ENCODE measurements around the gene CDCP2.

CDCP2 gene

GRCh38 chr1:54094001-54094729 is 58.6 kb downstream of the CDCP2 start:
- no peak for DNase-seq

GRCh38 chr1:54091666-54092065 is 61.1 kb downstream of the CDCP2 start:
- DNase-seq: no peak

DNA sequence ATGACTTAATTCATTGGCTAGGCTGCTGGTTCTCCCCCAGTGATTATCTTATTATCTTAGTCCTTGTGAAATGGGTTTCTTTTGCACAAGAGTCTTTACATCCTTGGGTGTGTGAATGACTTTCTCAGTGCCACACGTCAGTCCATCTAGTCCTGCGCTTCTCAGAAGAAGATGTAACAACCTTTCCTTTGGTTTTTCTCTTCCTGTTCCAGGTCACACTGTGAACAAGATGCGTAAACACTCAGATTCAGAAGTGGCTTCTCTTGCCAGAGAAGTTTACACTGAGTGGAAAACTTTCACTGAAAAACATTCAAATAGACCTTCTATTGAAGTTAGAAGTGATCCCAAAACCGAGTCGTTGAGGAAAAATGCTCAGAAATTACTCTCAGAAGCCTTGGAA is 64.4 kb downstream of the CDCP2 start:
- no peak for DNase-seq

DNA sequence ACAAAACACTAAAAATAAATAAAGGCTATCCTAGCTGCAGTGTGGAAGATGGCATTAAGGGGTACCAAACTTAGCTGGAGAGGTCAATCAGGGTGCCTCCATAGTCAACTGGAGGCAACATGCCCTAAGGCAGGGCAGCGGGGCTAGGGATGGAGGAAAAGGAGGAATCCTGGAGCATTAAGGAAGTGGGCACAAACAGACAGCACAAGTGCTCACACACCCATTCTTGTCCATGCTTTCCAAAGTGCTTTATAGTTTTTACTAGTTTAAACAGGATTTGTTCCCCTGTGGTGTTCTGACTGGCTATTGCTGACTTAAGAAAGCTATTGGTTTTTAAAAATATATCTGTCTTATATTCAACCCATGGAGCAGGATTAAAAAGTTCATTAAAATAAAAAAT is 66.0 kb downstream of the CDCP2 start:
- no peak for DNase-seq

- no peak for DNase-seq
These were observed 68.0 kb downstream of the CDCP2 start for GRCh38 chr1:54084794-54085193.
